ENCODE measurements around the gene GMNC. TPM values are rescaled to one million over a fixed set of nuclear protein-coding genes. Genes with fewer than 3 reads are reported as not detected.

The GMNC gene
- polyA plus RNA-seq, 1 donor from 2014 or later: 0.48 TPM

DNA sequence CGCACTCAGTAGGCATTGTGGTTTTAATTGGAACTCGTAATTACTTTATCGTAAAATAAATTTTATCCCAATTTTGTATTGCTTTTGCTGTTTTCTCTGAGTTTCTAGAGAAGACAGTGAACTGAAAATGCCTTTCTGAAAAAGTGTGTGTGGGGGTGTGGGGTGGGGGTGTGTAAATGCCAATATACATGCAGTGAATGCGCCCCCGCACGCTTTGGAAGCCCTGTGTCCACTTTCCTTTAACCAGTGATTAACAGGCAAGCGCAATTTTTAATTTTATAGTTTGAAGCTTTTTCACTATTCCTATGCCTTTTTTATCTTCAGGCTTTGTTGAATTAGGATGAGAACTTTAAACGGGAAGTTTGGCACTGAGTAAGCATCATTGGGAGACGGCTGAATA lies 47.4 kb upstream of the GMNC start:
- Histone ChIP-seq H3K27ac (ENCODE audit: low read length) (no peak overlapping the region), H3K36me3 (ENCODE audit: insufficient read depth, low read length) (no peaks in the 10 kb centered on the region), H3K9me2 (ENCODE audit: insufficient read depth, low read length) (no peaks in the 10 kb centered on the region), H3K4me2 (ENCODE audit: low read length) (no peak overlapping the region), H2AFZ (ENCODE audit: low read depth, low read length) (no peak overlapping the region), H3K79me2 (replicated peaks; ENCODE audit: insufficient read depth, low read length) (no peaks in the 10 kb centered on the region), H3K4me3 (ENCODE audit: low read length) (no peak overlapping the region), H3K27me3 (ENCODE audit: insufficient read depth, low read depth, low read length) (peaks cover 91% of the 10 kb centered on the region), H3F3A (ENCODE audit: insufficient read depth, low read length, poor library complexity, severe bottlenecking) (no peaks in the 10 kb centered on the region), H3K9ac (ENCODE audit: low read length) (no peak overlapping the region), H4K20me1 (ENCODE audit: insufficient read depth) (no peaks in the 10 kb centered on the region), H3K9me3 (ENCODE audit: low read length) (peaks cover 13% of the 10 kb centered on the region)
- TF ChIP-seq TAF1 (IDR thresholded peaks at IDR 0.05; ENCODE audit: low read depth) (no peak), EZH2 (IDR thresholded peaks at IDR 0.05; ENCODE audit: borderline replicate concordance, insufficient read depth, low read length, poor library complexity, severe bottlenecking) (no peak), POLR2AphosphoS5 (IDR thresholded peaks at IDR 0.05) (no peak), MXI1 (conservative IDR thresholded peaks at IDR 0.05; ENCODE audit: poor library complexity, severe bottlenecking) (no peak), SMC3 (conservative IDR thresholded peaks at IDR 0.05; ENCODE audit: poor library complexity) (no peak), EP300 (conservative IDR thresholded peaks at IDR 0.05; ENCODE audit: poor library complexity, severe bottlenecking) (no peak), RAD21 (conservative IDR thresholded peaks at IDR 0.05) (no peak)
- TF ChIP-seq, protein P1, sequence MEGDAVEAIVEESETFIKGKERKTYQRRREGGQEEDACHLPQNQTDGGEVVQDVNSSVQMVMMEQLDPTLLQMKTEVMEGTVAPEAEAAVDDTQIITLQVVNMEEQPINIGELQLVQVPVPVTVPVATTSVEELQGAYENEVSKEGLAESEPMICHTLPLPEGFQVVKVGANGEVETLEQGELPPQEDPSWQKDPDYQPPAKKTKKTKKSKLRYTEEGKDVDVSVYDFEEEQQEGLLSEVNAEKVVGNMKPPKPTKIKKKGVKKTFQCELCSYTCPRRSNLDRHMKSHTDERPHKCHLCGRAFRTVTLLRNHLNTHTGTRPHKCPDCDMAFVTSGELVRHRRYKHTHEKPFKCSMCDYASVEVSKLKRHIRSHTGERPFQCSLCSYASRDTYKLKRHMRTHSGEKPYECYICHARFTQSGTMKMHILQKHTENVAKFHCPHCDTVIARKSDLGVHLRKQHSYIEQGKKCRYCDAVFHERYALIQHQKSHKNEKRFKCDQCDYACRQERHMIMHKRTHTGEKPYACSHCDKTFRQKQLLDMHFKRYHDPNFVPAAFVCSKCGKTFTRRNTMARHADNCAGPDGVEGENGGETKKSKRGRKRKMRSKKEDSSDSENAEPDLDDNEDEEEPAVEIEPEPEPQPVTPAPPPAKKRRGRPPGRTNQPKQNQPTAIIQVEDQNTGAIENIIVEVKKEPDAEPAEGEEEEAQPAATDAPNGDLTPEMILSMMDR (IDR thresholded peaks at IDR 0.05; ENCODE audit: poor library complexity, severe bottlenecking): no peak
- TF ChIP-seq, protein P2, sequence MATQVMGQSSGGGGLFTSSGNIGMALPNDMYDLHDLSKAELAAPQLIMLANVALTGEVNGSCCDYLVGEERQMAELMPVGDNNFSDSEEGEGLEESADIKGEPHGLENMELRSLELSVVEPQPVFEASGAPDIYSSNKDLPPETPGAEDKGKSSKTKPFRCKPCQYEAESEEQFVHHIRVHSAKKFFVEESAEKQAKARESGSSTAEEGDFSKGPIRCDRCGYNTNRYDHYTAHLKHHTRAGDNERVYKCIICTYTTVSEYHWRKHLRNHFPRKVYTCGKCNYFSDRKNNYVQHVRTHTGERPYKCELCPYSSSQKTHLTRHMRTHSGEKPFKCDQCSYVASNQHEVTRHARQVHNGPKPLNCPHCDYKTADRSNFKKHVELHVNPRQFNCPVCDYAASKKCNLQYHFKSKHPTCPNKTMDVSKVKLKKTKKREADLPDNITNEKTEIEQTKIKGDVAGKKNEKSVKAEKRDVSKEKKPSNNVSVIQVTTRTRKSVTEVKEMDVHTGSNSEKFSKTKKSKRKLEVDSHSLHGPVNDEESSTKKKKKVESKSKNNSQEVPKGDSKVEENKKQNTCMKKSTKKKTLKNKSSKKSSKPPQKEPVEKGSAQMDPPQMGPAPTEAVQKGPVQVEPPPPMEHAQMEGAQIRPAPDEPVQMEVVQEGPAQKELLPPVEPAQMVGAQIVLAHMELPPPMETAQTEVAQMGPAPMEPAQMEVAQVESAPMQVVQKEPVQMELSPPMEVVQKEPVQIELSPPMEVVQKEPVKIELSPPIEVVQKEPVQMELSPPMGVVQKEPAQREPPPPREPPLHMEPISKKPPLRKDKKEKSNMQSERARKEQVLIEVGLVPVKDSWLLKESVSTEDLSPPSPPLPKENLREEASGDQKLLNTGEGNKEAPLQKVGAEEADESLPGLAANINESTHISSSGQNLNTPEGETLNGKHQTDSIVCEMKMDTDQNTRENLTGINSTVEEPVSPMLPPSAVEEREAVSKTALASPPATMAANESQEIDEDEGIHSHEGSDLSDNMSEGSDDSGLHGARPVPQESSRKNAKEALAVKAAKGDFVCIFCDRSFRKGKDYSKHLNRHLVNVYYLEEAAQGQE (IDR thresholded peaks at IDR 0.05; ENCODE audit: borderline replicate concordance): no peak

DNA sequence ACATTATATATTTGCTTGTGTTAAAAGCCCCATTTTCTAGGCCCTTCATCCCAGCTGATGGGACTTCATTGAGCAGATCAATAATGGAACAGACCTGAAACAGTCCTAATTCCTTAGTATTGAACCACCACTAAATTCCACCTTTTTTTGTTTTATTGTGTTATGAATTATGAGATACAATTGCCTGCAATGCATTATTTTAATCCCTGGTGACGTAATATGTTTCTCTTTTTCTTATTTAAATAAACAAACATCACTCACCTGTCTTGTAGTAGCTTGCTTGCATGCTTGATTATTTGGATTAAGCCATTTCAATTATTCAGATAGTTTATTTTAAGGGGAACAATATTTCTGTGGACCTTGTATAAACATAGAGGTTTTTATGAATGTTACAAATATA lies 40.7 kb upstream of the GMNC start:
- no peak overlapping the region for H3K4me3 ChIP-seq (ENCODE audit: low read length)
- no peak overlapping the region for H3K9ac ChIP-seq (ENCODE audit: low read length)
- H3K36me3 ChIP-seq (ENCODE audit: insufficient read depth, low read length): no peaks in the 10 kb centered on the region
- no peak overlapping the region for H3K4me2 ChIP-seq (ENCODE audit: low read length)
- TF ChIP-seq, protein P2 (IDR thresholded peaks at IDR 0.05; ENCODE audit: borderline replicate concordance): no peak
- no peaks in the 10 kb centered on the region for H3K79me2 ChIP-seq (replicated peaks; ENCODE audit: insufficient read depth, low read length)
- no peak overlapping the region for H3K27ac ChIP-seq (ENCODE audit: low read length)
- no peak overlapping the region for H2AFZ ChIP-seq (ENCODE audit: low read depth, low read length)
- peaks cover 51% of the 10 kb centered on the region for H3K27me3 ChIP-seq (ENCODE audit: insufficient read depth, low read depth, low read length)
- peaks cover 46% of the 10 kb centered on the region for H3K9me3 ChIP-seq (ENCODE audit: low read length)
- no peaks in the 10 kb centered on the region for H3K9me2 ChIP-seq (ENCODE audit: insufficient read depth, low read length)
- no peaks in the 10 kb centered on the region for H4K20me1 ChIP-seq (ENCODE audit: insufficient read depth)
- H3F3A ChIP-seq (ENCODE audit: insufficient read depth, low read length, poor library complexity, severe bottlenecking): no peaks in the 10 kb centered on the region

Measured in neural cell (in vitro differentiated cells).